ENCODE data around the gene JTB.

Gene JTB

DNA sequence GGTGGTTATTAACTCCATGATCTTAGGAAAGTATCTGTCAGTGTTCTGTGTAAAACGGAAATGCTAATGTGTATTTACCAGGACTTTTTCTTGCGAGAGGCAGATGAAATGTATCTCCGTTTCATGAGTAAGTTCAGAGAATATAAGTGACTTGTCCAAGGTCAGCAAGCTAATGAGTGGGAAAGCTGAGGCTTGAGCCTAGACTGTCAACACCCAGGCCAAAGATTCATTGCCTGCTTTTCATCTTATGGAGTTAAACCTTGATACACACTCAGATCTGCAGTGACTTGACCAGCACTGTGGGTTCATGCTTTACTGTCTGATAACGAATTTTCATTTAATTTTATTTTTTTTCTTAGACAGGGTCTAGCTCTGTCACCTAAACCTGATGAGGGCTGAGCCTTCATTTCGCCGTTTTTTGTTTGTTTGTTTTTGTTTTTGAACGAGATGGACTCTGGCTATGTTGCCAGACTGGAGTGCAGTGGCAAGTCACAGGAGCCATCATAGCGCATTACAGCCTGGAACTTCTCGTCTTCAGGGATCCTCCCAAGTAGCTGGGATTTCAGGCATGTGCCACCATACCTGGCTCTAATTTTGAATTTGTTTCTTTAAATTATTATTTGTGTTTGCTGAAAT is 918 bp upstream of the JTB start:
- no peak for DNase-seq

DNA sequence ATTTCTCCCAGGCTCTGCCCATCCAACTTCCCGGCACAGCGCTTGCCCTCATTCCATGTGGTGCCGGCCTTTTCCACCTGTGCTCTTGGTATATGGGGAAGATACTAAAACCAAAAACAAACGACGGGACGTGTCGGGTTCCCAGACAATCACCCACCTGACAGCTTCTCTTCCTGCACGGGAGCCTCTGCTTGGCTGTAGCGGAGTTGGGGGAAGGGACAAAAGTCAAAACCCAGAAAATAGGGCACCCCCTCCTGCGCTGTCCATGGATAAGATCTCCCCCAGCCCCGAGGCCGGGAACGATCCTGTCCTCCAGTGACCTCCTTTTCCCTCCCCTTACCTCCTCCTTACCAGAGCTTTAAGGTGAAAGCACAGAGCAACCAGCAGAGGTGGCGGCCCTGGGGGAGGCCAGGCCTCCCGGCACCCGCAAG is 640 bp downstream of the JTB start:
- no peak for DNase-seq

DNA sequence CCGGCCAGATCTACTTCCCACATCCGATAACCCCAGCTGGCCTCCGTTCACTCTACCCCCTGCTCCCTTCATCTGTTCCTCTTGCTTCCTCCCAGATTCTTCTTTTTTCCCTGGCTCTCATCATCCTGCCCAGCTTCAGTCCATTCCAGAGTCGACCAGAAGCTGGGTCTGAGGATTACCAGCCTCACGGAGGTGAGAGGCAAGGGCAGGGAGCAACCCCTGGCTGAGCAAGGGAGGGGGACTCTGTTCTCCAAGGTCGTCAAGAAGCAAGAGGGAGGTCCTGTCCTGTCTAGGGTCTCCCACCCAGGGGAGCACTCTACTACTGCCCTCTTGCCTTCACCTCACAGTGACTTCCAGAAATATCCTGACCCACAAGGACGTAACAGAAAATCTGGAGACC is 3.9 kb downstream of the JTB start:
- no peak for DNase-seq

DNA sequence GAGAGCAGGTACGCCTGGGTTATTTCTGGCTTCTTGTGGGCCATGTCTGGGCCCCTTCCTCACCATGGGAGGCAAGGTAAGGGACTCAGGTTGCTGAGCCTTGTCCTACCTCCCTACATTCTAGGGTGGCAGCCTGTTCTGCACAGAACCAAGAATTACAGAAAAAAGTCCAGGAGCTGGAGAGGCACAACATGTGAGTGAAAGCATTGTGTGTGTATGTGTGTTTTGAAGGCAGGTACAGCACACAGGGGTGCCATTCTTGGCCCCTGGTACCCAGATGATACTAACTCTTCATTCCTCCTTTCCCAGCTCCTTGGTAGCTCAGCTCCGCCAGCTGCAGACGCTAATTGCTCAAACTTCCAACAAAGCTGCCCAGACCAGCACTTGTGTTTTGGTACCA is 4.4 kb downstream of the JTB start:
- no peak for DNase-seq

DNA sequence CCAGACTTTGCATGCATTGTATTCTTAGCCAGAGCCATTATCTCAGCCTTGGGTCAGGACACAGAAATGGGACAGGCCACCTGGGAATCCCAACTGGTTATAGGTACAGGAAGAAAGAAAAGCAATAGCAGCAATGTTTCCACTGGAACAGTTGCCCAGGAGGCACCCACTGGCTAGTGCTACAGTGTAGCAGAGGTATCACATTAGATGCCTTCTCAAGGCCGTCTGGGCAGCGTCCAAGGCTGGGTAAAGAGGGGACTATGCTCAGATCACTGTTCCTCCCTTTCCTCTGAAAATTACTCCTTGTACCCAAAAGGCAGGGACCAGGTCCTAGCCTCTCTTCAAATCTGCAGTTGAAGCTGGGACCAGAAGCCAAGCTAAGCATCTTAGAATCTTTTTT is 7.1 kb downstream of the JTB start:
- no peak for DNase-seq

DNA sequence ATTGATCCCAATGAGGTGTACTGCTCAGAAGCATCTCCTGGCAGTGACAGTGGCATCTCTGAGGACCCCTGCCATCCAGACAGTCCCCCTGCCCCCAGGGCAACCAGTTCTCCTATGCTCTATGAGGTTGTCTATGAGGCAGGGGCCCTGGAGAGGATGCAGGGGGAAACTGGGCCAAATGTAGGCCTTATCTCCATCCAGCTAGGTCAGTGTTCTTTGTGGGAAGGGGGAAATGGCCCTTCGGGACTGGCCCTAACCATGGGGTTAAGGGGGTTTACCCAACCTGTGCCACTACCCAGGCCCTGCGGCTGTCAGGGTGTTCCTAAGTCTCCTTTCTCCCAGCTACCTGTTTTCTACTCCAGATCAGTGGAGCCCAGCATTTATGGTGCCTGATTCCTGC is 8.5 kb downstream of the JTB start:
- no peak for DNase-seq

DNA sequence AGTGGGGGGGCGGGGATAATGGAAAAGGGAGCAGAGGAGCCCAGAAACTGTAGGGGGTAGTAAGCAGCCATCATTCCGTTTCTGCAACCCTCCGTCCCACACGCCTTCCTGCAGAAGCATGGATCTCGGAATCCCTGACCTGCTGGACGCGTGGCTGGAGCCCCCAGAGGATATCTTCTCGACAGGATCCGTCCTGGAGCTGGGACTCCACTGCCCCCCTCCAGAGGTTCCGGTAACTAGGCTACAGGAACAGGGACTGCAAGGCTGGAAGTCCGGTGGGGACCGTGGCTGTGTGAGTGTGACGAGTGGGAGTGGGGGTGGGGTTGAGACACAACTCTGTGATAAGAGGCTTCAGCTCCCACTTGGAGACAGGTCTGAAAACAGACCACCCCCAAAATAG is 9.1 kb downstream of the JTB start:
- DNase-seq: no peak

DNA sequence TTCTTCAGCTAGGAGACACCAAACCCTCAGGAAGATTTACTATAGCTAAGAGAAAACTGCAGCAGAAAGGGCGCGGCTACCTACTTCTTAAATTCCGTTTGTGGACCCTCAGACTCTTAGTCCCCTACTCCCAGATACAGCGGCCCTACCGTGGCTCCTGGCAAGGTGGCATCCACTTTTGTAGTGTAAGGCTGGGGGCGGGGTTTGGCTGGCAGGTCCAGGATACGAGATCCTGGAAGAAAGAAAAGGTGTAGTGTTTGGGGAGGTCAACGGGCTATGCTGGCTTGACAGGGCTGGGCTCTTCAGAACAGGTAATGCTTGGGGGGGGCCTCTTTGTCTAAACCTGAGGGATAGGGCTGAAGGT is 9.5 kb downstream of the JTB start:
- no peak for DNase-seq

DNA sequence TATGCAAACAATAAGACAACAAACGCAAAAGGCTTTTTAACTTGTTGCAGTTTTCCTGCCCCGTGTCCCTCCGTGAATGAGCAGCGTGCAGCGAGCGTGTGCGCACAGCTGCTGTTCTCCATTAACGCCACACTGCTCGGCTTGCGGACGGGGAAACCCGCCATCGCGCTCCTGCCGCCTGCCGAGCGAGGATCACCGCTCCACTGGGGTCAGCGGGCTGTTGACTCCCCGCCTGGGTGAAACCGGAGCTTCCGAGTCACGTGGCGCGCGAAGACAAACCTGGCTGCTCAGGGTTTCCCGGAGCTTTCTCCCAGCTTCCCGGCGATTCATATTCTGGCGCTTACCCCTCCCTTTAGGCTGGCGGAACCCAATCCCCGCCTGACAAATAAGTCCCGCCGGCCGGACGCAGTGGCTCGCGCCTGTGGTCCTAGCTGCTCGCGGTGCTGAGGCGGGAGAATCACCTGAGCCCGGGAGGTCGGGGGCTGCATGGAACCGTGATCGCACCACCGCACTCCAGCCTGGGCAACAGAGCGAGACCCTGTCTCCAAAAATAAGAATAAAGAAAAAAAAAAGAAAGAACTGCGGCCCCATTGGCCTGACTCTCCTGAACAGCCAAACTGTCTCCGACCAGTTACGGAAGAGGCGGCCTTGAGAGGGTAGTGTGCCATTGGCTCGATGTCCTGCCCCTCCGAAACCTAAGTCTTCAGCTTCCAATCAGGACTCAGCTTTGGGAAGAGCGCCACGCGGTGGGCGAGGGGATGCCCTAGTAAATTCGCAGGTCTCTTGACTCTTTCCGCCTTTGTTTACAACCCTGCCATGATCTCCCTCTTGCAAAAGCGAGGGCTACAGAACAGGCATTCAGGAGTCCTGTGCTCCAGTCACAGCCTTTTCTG is 10.1 kb downstream of the JTB start, which contains the start of gene CREB3L4:
TSS of gene CREB3L4 (plus strand) at position 796 of the 893 bp plus-strand sequence. CDS start 624 bp downstream, outside the sequence.
- peak; percentile 93 for DNase-seq

DNA sequence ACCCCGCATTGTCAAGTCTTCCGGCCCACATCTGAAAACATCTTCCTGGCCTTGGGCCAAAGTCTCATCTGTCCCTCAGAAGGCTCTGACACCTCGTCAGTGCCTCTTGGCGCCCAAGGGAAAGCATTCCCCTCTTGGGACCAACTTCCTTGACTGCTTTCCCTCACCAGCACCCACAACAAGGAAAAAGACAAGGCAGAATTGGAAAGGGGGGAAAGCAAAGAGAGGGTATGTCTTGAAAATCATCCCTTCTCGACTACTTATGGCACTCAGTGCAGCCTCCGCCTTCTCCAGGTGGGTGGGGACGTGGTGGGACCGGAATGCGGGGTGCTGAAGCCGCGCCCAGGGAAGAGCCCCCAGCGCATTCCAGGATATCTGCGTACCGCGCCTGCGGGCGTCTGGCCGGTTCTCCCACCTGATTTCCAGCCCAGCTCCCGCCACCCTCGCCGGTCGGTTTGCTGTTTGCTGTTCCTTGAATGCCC is 13.6 kb downstream of the JTB start:
- DNase-seq: no peak

DNA sequence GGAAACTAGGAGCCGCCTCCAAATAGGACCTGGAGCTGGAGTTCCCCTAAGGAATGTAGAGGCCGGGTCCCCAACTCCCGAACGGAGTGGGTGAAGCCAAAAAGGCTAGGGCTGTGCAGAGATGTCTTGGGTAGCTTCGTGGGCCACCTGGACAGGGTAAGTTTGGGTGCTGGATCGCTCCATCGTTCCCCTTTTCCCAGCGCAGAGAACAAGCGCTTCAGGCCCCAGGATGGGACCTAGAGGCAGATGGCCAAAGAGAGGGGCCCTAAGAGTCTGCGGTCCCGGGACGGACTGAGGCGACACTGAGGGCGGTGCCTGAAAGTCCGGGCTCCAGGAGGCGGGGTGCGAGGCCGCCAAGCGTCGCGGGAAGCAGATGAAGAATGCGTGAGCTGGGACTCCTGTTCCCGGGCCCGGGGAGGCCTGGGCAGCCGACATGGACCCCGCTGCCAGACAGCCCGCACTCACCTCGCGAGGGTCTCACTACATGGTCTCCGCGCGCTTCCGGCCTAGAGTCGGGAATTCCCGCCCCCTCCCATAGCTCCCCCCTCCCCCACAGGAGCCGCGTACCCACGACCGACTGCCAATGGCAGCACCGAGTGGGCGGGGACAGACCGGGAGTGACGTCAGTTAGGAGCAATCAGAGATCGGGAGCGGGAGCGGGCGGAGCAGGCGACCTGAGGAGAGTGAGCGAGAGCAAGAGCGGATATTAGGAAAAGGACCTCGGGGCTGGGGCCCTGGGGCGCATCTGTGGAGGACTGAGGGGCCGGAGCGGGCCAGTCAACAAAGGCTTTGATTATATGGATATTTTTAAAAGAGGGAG is 14.2 kb downstream of the JTB start, which contains the start of gene SLC39A1:
TSS of gene SLC39A1 (minus strand) at position 508 of the 820 bp plus-strand sequence. CDS start 822 bp downstream, outside the sequence.
- DNase-seq: peak; percentile 95

DNA sequence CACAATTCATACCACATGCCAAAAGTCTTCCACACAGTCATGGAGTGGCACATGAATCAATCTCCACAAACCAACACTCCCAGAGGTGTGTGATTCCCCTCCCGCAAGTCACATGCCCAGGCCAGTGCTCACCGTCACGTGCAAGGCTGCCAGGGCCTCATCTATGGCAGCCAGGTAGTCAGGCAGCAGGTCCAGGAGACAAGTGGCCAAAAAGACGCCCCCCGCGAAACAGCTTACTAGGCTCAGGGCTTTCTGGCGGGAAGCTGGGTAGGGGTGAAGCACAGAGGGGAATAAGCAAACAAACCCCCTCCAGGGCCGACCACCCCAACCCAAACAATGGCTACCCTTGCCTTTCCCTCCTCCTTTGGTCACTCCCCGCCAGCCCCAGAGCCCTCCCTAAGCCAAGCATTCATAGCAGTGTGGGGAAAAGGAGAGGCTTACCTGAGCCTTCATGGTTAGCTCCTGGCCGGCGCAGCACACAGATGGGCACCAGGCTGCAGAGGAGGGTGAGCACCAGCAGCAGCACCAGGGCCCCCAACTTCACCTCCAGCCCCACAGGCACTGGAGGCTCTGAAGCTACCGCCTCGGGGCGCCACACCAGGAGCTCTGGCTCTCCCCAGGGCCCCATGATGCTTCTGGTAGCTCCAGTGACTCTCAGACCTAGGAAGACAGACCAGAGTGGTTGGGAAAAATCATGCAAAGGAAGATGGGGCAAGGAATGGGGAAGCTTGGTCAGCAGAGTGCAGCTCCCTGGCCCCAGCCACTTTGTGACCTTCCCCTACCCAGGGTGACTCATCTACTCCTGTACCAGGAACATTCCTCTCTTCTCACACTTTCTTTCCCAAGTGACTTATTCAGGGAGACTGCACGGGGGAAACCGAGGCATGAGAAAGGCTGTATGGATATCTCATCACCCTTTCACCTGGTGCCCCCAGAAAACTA is 15.1 kb downstream of the JTB start:
- DNase-seq: no peak

DNA sequence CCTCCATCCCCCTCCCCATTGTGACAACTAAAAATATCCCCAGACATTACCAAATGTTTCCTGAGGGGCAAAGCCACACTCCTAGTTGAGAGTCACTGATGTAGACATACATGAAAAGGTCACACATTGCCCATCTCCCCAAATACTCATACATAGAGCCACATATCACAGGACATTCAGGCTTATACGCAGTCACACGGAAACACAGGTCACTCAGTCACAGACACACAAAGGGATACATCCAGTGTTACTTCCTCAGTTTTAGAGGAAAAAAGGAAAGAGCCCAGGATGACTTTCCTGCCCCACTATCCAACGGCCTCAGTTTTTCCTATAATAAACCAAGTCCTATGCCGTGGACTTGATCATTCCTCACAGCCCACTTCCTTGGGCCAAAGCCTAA is 16.1 kb downstream of the JTB start:
- no peak for DNase-seq

DNA sequence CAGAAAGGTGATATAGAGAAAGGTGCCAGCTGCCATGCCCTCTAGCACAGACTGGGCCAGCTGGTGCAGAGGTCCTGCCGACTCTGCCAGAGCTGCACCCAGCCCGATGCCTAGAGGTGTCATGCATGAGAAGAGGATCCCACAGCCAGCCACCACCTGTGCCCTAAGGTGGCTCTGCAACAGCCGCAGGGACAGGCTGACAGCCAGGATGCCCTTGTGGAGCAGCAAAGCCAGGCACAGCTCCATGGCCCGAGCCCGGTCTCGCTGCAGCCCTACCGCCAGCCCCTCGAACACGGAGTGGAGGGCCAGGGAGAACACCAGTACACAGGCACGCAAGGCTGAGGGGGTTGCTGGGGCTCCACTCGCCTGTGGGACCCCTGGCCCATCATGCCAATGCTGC is 17.3 kb downstream of the JTB start:
- no peak for DNase-seq

DNA sequence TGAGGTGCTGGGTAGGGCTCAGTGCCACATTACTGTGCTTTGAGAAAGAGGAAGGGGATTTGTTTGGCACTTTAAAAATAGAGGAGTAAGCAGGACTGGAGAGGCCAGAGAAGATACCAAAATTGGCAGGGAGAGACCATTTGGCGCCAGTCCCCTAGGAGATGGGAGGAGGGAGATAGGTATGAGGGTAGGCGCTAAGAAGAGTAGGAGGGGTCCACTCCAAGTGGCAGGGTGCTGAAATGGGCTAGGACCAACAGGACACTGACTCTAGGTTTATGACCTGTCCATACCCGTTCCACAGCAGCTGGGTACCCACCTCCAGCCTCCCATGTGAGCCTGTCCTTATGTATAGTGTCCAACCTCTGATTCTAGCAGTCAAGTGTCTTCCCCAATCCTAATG is 18.0 kb downstream of the JTB start:
- DNase-seq: no peak

DNA sequence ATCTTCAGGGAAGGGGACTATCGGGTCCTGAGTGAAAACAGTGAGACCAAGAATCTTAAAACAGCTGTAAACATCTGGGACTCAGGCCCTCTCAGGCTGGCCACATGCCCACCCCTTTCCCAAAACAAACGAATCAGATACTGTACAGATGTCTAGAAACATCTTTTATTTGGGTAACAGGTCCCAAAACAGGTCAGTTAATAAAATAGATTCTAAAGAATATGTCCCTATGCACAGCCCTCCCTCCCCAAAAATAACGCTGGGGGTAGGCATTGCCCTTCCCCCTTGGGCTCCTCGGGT is 18.6 kb downstream of the JTB start:
- no peak for DNase-seq

DNA sequence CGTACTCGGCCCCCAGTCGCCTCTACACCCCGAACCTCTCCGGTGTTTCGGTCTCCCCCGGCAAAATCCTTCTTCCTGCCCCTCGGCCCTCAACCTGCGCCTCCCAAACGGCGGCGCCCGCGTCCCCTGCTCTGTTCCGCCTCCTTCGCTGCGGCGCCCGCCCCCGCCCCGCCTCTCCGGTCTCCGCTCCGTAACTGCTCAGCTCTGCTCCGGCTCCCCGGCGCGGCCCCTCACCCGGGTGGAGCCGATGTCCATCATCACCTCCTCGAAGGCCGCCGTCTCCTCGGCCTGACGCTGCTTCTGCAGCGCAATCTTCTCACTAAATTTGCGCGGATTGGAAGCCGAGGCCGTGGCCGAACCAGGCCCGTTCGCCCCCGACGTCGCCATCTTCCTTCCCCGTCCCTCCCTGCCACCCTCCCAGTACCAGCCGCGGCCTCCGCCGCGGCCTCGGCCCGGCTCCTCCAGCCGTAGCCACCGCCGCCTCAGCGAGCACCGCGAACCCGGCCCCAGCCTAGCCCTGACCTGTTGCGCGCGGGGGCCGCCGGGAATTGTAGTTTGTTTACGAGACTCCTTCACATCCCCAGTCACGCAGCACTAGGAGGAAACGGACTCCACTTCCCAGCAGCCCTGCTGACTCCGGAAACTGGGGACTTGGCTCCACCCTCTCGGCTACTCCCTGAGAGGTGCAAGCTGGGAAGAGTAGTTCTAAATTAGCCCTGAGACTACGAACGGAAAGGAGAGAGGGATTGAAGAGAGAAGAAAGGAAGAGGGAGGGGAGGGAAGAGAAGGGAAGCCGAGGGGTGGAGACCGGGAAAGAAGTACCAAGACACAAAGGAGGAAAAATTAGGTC is 19.1 kb downstream of the JTB start, which contains the start of gene CRTC2:
TSS of gene CRTC2 (minus strand) at position 502 of the 850 bp plus-strand sequence. CDS start at position 387, 115 bp downstream.
- peak; percentile 98 for DNase-seq

DNA sequence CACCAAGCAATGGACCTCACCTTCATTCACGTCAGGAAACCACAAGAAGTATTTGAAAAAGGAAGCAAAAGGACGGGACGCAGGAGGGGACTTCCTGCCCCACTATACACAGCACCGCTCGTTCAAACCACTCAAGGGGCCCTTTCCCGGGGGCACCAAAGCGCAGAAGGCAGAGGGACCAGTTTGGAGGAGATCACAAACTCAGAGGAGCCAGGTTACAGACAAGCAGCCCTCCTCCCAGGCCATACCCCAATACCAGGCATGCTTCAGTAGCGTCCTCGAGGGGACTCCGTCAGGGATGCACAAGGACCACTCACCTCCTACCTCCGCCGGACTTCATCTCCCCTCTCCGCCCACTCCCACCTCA is 19.7 kb downstream of the JTB start:
- DNase-seq: peak; percentile 69

DNA sequence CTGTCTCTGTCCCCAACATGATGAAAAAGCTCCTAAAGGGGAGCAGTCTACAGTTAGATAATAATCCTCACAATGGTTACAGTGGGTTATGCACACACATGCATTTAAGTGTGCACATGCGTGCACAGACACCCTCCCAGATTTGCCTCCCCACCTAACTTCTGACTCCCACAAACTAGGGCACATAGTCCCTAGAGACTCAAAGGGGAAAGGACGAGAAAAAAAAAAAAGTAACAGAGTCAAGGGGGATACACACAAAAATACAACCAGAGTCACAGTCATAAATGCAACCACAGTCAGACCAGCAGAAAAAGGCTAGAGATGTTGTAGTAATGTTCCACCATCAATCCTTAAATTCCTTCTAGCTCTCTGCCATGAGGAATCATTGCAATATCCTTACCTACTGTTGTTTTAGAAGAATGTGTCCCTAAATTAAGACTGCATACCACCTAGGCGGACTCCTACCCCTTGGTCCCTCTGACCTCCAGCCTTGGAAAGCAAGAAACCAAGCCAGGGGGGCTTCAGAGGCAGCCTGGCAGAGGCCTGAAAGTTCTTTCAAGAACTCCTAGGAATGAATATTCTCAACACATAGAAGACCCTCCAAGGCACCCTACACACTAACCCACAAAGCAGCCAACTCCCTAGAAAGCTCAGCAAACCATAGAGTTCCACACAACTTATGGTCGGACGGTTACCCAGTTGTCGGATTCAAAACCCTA is 20.3 kb downstream of the JTB start:
- DNase-seq: no peak

DNA sequence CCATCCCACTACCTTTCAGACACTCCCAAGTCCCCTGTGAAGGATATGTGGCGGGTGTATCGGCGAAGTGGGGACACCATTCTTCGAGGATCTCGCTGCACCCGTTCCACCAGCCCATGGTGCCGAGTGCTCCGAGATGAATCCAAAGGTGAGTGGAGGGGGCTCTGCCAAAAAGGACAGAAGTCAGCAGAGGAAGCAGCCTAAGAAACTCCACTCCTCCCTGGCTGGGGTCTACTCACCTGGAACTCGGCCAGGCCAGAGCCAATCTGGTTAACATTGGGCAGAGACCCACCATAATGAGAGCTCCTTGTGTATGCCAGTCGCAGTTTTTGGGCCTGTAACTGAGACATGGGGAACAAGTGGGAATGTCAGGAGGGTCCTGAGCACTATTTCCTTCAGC is 22.6 kb downstream of the JTB start:
- no peak for DNase-seq

Measured in CD4-positive, alpha-beta T cell treated with Interleukin-17A for 1 hour (primary cell).